Testis (tissue), 3 donors: Measurements from ENCODE around the gene WDFY4. TPM values are rescaled to one million over a fixed set of nuclear protein-coding genes. Genes with fewer than 3 reads are reported as not detected.
A peak's percentile ranks its signal among the peaks of the same experiment; 100 is the strongest.

Source experiments
- DNase-seq: peaks from one replicate; pipeline ENCODE4 v3.0.0-alpha.2; 2019
- H3K27ac ChIP-seq, 2 donors: fragments of 200-600 bp; sonication (generic); one replicate each; pipeline ENCODE4 v1.5.1; 2019
- H3K27me3 ChIP-seq: fragments of 200-600 bp; sonication (generic); one replicate; pipeline ENCODE4 v1.5.1; 2019
- H3K36me3 ChIP-seq: fragments of 200-600 bp; sonication (generic); one replicate; pipeline ENCODE4 v1.5.1; 2017; ENCODE audit warnings: low read depth; ENCODE audit errors: missing control alignments
- H3K4me1 ChIP-seq: fragments of 200-600 bp; sonication (generic); one replicate; pipeline ENCODE4 v1.5.1; 2019
- H3K4me3 ChIP-seq, 2 donors: fragments of 200-600 bp; sonication (generic); one replicate each; pipeline ENCODE4 v1.5.1; 2017 to 2019
- H3K9me3 ChIP-seq: fragments of 200-600 bp; sonication (generic); one replicate; pipeline ENCODE4 v1.5.1; 2017
- POLR2A ChIP-seq: fragments of 450-650 bp; IDR thresholded peaks from one replicate; pipeline ENCODE4 v1.6.1; 2017; ENCODE audit warnings: antibody characterized with exemption, mild to moderate bottlenecking, moderate library complexity
- WGBS, 2 donors: methylation state at CpG; one replicate each; pipeline ENCODE4 v1.1.5; 2018; 5-methylcytosine and 5-hydroxymethylcytosine counted together
- intact Hi-C: fragments of 100-400 bp; cut with DNase I; formaldehyde crosslinking; loops from one replicate; pipeline ENCODE4 v1.15.1; 2023; ENCODE audit warnings: low total_unique reads
- polyA plus RNA-seq: library from polyadenylated mRNA; stranded (reverse); fragments of 350-450 nt; fragmentation: Illumina TruSeq; extraction: RNeasy Lipid Tissue Mini Kit (QIAGEN cat#74804); gene quantifications from one replicate; pipeline ENCODE4 v1.2.3, GENCODE V29; 2014; ENCODE audit warnings: low read depth, low replicate concordance; ENCODE audit not compliant: insufficient read depth
- total RNA-seq, 2 donors: library from RNA; depleted of rRNA; stranded (reverse); fragments of >200 nt; gene quantifications; one replicate each; pipeline ENCODE4 v1.2.3, GENCODE V29; 2016
- TF ChIP-seq, protein P1 (sequence below), 3 experiments: fragments of 450-650 bp in 2 of 3; fragments of 200-600 bp in 1 of 3; sonication (generic) in 1 of 3; IDR thresholded peaks; one replicate each; pipeline ENCODE4 v1.5.1; 2016 to 2019; ENCODE audit warnings: antibody characterized with exemption in 3 of 3, mild to moderate bottlenecking in 2 of 3, moderate library complexity in 1 of 3

The WDFY4 gene
- total and polyA plus RNA-seq, 3 donors from 2014 or later, result 10.2 to 21.5 (median 18.4) TPM

DNA sequence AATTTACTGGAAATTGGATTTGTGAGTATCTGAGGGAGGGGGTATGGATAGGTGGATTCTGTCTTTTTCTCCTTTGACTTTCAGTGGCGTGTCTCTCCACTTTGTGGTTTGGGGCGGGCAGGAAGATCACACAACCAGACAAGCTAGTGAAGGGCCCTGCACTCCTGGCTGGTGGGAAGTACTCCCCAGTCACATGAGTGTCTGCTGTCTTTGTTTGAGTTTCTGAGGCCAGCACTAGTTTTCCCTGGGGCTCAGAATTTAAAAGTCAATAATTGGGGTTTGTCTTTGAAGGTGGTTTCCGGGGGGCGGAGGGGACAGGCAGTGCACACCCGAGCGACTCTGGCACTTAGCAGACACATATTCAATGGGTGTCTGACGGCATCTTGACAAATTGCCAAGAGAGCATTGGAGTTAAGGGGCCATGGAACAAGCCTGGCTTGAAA, 120.1 kb downstream of the WDFY4 start:
- TF ChIP-seq, protein P1, sequence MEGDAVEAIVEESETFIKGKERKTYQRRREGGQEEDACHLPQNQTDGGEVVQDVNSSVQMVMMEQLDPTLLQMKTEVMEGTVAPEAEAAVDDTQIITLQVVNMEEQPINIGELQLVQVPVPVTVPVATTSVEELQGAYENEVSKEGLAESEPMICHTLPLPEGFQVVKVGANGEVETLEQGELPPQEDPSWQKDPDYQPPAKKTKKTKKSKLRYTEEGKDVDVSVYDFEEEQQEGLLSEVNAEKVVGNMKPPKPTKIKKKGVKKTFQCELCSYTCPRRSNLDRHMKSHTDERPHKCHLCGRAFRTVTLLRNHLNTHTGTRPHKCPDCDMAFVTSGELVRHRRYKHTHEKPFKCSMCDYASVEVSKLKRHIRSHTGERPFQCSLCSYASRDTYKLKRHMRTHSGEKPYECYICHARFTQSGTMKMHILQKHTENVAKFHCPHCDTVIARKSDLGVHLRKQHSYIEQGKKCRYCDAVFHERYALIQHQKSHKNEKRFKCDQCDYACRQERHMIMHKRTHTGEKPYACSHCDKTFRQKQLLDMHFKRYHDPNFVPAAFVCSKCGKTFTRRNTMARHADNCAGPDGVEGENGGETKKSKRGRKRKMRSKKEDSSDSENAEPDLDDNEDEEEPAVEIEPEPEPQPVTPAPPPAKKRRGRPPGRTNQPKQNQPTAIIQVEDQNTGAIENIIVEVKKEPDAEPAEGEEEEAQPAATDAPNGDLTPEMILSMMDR (IDR thresholded peaks at IDR 0.05), result no peak
- no peak for TF ChIP-seq POLR2A
- Histone ChIP-seq H3K36me3 (no peaks in the 10 kb centered on the region), H3K4me1 (no peaks in the 10 kb centered on the region), H3K27ac (no peak overlapping the region), H3K4me3 (no peak overlapping the region), H3K27me3 (no peaks in the 10 kb centered on the region), H3K9me3 (no peaks in the 10 kb centered on the region)
- intact Hi-C loops, result no loop called here
- peak; percentile 35 for DNase-seq
- whole genome bisulfite sequencing, 2 donors, result 45 to 68% methylated on average over 7 of the region's 7 CpGs

DNA sequence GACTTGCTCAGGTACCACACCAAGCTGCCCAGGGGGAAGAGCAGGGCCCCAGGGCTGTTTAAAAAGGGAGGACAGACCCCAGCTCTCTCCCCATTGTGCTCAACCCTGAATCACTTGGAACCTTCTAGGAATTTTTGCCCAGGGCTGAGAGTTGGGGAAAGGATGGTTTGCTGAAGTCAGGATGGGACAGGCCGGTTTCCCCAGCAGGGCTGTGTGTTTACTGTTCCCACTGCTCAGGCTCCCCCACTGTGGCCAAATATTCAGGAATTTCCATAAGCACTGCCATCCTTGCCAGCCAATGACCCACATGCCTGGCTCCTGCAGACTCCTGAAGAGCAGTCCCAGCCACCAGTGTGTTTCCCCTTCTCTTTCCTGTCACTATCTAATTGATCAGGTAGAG, 120.7 kb downstream of the WDFY4 start:
- Histone ChIP-seq H3K9me3 (no peaks in the 10 kb centered on the region), H3K4me3 (no peak overlapping the region), H3K27me3 (no peaks in the 10 kb centered on the region), H3K36me3 (no peaks in the 10 kb centered on the region), H3K4me1 (no peaks in the 10 kb centered on the region), H3K27ac (no peak overlapping the region)
- WGBS, 2 donors, result 43 to 56% methylated on average over 1 of the region's 1 CpG
- intact Hi-C loops, result no loop called here
- no peak for DNase-seq
- TF ChIP-seq, protein P1 (IDR thresholded peaks at IDR 0.05), result no peak
- no peak for TF ChIP-seq POLR2A

DNA sequence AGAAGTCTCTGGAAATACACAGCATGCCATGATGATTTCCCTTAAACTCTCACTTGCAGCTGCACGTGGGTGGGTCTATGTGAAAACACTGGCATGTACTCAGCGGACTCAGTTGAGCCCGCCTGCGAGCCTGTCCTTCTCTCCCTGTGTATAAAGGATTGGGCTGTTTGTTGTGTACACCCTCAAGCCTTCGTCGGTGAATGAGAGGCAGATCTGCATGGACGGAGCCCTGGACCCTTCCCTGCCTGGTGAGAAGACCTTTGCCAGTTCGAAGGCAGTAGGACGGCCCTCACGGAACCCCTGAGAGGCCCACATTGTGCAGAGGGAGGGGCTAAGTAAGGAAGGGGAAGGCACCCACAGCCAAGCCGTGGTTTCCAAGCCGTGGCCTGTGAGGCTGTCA, 121.2 kb downstream of the WDFY4 start:
- intact Hi-C loops, result no loop called here
- H3K4me1 ChIP-seq, result no peaks in the 10 kb centered on the region
- WGBS, 2 donors, result 72% methylated on average over 11 of the region's 12 CpGs
- H3K27me3 ChIP-seq, result no peaks in the 10 kb centered on the region
- H3K9me3 ChIP-seq, result no peaks in the 10 kb centered on the region
- H3K4me3 ChIP-seq, result no peak overlapping the region
- H3K36me3 ChIP-seq, result no peaks in the 10 kb centered on the region
- H3K27ac ChIP-seq, result no peak overlapping the region
- DNase-seq, result peak; percentile 46
- TF ChIP-seq POLR2A, result no peak
- TF ChIP-seq, protein P1 (IDR thresholded peaks at IDR 0.05), result no peak

DNA sequence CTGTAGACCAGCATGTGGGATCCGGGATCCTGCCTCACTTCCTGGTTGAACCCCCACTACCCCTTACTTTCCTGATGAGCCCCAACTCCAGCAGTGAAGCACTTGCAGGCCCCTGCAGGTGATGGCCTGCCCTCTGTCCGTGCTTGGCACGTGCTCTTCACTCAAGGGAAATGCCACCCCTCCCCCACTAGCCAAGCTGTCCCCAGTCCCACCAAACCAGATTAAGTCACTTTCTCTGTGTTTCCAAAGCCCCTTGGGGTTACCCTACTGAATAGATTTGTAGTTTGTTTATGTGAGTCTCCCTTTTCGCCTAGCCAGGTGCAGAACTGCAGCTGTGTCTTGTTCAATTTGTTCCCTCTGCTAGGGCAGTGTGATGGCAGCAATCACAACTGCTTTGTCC, 121.7 kb downstream of the WDFY4 start:
- intact Hi-C loops, result no loop called here
- H3K36me3 ChIP-seq, result no peaks in the 10 kb centered on the region
- no peaks in the 10 kb centered on the region for H3K9me3 ChIP-seq
- H3K27ac ChIP-seq, result no peak overlapping the region
- no peaks in the 10 kb centered on the region for H3K27me3 ChIP-seq
- 76% methylated on average over 4 of the region's 4 CpGs for WGBS, 2 donors
- TF ChIP-seq POLR2A, result no peak
- TF ChIP-seq, protein P1 (IDR thresholded peaks at IDR 0.05), result no peak
- no peaks in the 10 kb centered on the region for H3K4me1 ChIP-seq
- H3K4me3 ChIP-seq, result no peak overlapping the region
- DNase-seq, result no peak

DNA sequence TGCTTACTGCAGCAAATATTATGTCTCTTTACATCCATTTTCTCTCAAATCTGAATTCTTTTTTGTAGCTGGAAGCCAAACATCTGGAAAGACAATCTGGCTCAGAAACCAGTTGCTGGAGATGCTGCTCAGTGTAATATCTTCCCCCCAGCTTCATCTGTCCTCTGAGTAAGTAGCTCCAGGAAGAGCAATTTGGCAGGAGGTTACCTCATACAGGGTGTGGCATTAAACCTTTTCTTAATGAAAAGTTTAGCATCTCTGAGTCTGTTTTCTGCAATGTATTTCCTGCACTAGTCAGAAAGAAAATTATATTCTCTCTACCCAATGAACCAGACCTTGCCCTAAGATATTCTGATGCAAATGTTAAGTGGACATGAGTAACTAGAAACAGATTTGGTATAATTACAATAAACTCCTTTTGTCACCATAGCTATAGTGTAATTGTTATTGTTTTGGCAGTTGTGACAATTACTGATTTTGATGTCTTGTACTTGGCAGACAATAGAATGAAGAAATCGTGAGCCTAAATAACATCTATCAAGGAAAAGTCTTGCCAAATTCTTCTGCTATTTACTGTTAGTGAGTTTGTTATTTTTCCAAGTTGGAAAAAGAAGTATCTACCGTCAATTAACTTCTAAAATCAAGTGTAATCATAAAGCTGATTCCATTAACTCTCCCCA, 123.3 kb downstream of the WDFY4 start:
- TF ChIP-seq POLR2A, result no peak
- TF ChIP-seq, protein P1 (IDR thresholded peaks at IDR 0.05), result no peak
- Histone ChIP-seq H3K27me3 (no peaks in the 10 kb centered on the region), H3K9me3 (no peaks in the 10 kb centered on the region), H3K36me3 (no peaks in the 10 kb centered on the region), H3K4me3 (no peak overlapping the region), H3K4me1 (no peaks in the 10 kb centered on the region), H3K27ac (no peak overlapping the region)
- WGBS, 2 donors, result 50 to 56% methylated on average over 2 of the region's 2 CpGs
- no peak for DNase-seq
- intact Hi-C loops, result no loop called here
